Measurements from ENCODE around the gene ZGPAT.

DNA sequence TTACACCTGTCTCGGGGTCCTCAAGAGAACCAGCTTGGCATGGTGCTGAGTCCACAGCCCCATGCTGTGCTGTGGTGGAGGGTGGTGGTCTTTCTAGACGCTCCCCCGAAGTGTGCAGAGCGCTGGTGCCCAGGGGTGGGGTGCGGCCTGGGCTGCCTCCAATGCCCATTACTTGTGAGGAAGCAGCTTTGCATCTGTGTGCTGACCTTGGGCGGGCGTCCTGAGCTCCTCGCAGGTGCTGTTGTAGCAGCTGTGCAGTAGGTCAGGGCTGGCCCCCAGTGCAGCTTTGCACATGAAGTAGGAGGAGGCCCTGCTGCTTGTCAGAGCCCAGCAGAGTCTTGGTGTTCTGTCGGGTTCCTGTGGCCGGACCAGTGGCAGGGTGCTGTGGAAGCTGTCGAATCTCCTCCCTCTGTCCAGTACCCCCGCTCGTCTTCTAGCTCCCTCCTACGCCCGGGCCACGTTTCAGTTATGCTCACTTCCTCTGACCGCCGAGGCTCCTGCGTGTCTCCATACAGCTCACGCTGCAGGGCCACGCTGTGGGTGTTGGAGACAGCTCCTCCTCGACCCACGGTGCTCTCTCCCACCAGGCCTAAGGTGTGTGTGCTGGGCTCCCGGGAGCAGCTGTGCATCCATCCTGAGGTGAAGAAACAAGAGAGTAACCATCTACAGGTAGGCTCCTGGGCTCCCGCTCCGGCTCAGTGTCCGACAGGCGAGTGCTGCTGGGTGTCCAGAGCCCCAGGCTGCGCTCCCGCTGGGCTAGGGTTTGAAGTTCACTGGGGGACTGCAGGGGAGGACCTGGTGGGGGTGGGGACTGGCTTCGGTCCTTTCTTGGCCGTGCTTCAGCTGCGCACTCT lies 45.7 kb upstream of the ZGPAT start:
- TF ChIP-seq, protein P1, sequence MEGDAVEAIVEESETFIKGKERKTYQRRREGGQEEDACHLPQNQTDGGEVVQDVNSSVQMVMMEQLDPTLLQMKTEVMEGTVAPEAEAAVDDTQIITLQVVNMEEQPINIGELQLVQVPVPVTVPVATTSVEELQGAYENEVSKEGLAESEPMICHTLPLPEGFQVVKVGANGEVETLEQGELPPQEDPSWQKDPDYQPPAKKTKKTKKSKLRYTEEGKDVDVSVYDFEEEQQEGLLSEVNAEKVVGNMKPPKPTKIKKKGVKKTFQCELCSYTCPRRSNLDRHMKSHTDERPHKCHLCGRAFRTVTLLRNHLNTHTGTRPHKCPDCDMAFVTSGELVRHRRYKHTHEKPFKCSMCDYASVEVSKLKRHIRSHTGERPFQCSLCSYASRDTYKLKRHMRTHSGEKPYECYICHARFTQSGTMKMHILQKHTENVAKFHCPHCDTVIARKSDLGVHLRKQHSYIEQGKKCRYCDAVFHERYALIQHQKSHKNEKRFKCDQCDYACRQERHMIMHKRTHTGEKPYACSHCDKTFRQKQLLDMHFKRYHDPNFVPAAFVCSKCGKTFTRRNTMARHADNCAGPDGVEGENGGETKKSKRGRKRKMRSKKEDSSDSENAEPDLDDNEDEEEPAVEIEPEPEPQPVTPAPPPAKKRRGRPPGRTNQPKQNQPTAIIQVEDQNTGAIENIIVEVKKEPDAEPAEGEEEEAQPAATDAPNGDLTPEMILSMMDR (IDR thresholded peaks at IDR 0.05), result no peak
- no peak for TF ChIP-seq EP300 (IDR thresholded peaks at IDR 0.05)
- no peak for TF ChIP-seq POLR2AphosphoS5 (IDR thresholded peaks at IDR 0.05)
- no peak for TF ChIP-seq POLR2A (IDR thresholded peaks at IDR 0.05)
